HEK293 (cell line): ENCODE data around the gene MIS12.

ENCODE experiments used
- CTCF ChIA-PET: fragments of 350-600 bp; formaldehyde crosslinking; extraction: SDS; loops from one replicate; lab custom pipeline; 2021; ENCODE audit warnings: antibody characterized with exemption; lab: Yijun Ruan, JAX
- POLR2A ChIA-PET: fragments of 300-600 bp; formaldehyde crosslinking; extraction: SDS; loops from one replicate; lab custom pipeline; 2020; ENCODE audit warnings: antibody characterized with exemption, inconsistent platforms; lab: Yijun Ruan, JAX
- H3K27ac ChIP-seq: fragments of 200-500 bp; sonication (Bioruptor generic); 2 replicates; pipeline ENCODE4 v1.5.1; 2014; ENCODE audit warnings: low read depth, low read length, control low read depth, inconsistent platforms; ENCODE audit errors: extremely low read depth
- H3K36me3 ChIP-seq, 2 experiments: fragments of 200-500 bp in 1 of 2; sonication (Bioruptor generic) in 1 of 2; 1 replicate in 1 of 2; 2 replicates in 1 of 2; pipeline ENCODE4 v1.5.1; 2014 to 2017; ENCODE audit warnings: inconsistent platforms in 2 of 2, low read length in 2 of 2; ENCODE audit not compliant: control insufficient read depth in 2 of 2, insufficient read depth in 1 of 2
- H3K4me1 ChIP-seq: fragments of 200-500 bp; sonication (Bioruptor generic); 2 replicates; pipeline ENCODE4 v1.5.1; 2014; ENCODE audit warnings: mild to moderate bottlenecking, low read length, inconsistent platforms; ENCODE audit not compliant: control insufficient read depth, insufficient read depth
- H3K4me3 ChIP-seq: 2 replicates; pipeline ENCODE4 v1.5.1; 2011; ENCODE audit warnings: low read depth, mild to moderate bottlenecking, control low read depth, low read length, moderate library complexity
- H3K9me3 ChIP-seq: fragments of 200-500 bp; sonication (Bioruptor generic); 2 replicates; pipeline ENCODE4 v1.5.1; 2014; ENCODE audit warnings: low read depth, low read length, inconsistent platforms; ENCODE audit not compliant: control insufficient read depth, insufficient read depth
- BCL6B ChIP-seq: fragments of 450-650 bp; formaldehyde crosslinking; IDR thresholded peaks from 2 replicates; pipeline ENCODE4 v1.5.1; 2017; ENCODE audit warnings: missing biosample characterization, missing genetic modification characterization
- HOXA7 ChIP-seq: sonication (generic); formaldehyde crosslinking; IDR thresholded peaks from 2 replicates; pipeline ENCODE4 v1.8.1; 2022; ENCODE audit warnings: missing genetic modification reagents, borderline replicate concordance
- INSM2 ChIP-seq: fragments of 450-650 bp; formaldehyde crosslinking; IDR thresholded peaks from 2 replicates; pipeline ENCODE4 v1.5.1; 2016; ENCODE audit warnings: missing biosample characterization, missing genetic modification characterization
- KLF1 ChIP-seq: fragments of 450-650 bp; formaldehyde crosslinking; IDR thresholded peaks from 2 replicates; pipeline ENCODE4 v1.5.1; 2016; ENCODE audit warnings: missing biosample characterization, missing genetic modification characterization
- KLF10 ChIP-seq: fragments of 450-650 bp; IDR thresholded peaks from 2 replicates; pipeline ENCODE4 v1.5.1; 2018; ENCODE audit warnings: missing biosample characterization, mild to moderate bottlenecking, missing genetic modification characterization
- KLF9 ChIP-seq: fragments of 450-650 bp; formaldehyde crosslinking; IDR thresholded peaks from 2 replicates; pipeline ENCODE4 v1.5.1; 2016; ENCODE audit warnings: missing biosample characterization, missing genetic modification characterization, low read depth
- MEIS1 ChIP-seq: sonication (generic); formaldehyde crosslinking; IDR thresholded peaks from 2 replicates; pipeline ENCODE4 v1.8.1; 2022; ENCODE audit warnings: missing genetic modification reagents, mild to moderate bottlenecking, borderline replicate concordance
- OVOL3 ChIP-seq: fragments of 450-650 bp; formaldehyde crosslinking; IDR thresholded peaks from 2 replicates; pipeline ENCODE4 v1.5.1; 2016; ENCODE audit warnings: missing biosample characterization, missing genetic modification characterization
- SALL2 ChIP-seq: fragments of 450-650 bp; formaldehyde crosslinking; IDR thresholded peaks from 2 replicates; pipeline ENCODE4 v1.5.0; 2017; ENCODE audit warnings: missing biosample characterization, mild to moderate bottlenecking, missing genetic modification characterization, borderline replicate concordance
- ZBTB8A ChIP-seq: fragments of 450-650 bp; formaldehyde crosslinking; IDR thresholded peaks from 2 replicates; pipeline ENCODE4 v1.5.1; 2016; ENCODE audit warnings: missing biosample characterization, missing genetic modification characterization
- ZFHX2 ChIP-seq: fragments of 450-650 bp; formaldehyde crosslinking; conservative IDR thresholded peaks from 2 replicates; pipeline ENCODE4 v1.5.1; 2016; ENCODE audit warnings: missing biosample characterization, missing genetic modification characterization
- ZFP3 ChIP-seq: fragments of 450-650 bp; formaldehyde crosslinking; IDR thresholded peaks from 2 replicates; pipeline ENCODE4 v1.5.1; 2016; ENCODE audit warnings: low read depth, missing biosample characterization, missing genetic modification characterization
- ZFP37 ChIP-seq: fragments of 450-650 bp; formaldehyde crosslinking; IDR thresholded peaks from 2 replicates; pipeline ENCODE4 v1.5.1; 2016; ENCODE audit warnings: missing biosample characterization, missing genetic modification characterization
- ZNF155 ChIP-seq: fragments of 450-650 bp; formaldehyde crosslinking; IDR thresholded peaks from 2 replicates; pipeline ENCODE4 v1.5.1; 2016; ENCODE audit warnings: missing biosample characterization, missing genetic modification characterization
- ZNF266 ChIP-seq: fragments of 450-650 bp; formaldehyde crosslinking; IDR thresholded peaks from 2 replicates; pipeline ENCODE4 v1.5.1; 2016; ENCODE audit warnings: missing biosample characterization, missing genetic modification characterization, low read depth
- ZNF274 ChIP-seq, 2 experiments: fragments of 200-500 bp in 1 of 2; fragments of 450-650 bp in 1 of 2; sonication (Bioruptor generic) in 1 of 2; formaldehyde crosslinking in 1 of 2; IDR thresholded peaks; 2 replicates each; pipeline versions ENCODE4 v1.5.1 to v1.6.1; 2014 to 2016; ENCODE audit warnings: borderline replicate concordance in 1 of 2, inconsistent platforms in 1 of 2, low read length in 1 of 2, missing biosample characterization in 1 of 2, missing genetic modification characterization in 1 of 2
- ZNF311 ChIP-seq: fragments of 450-650 bp; formaldehyde crosslinking; IDR thresholded peaks from 2 replicates; pipeline ENCODE4 v1.5.1; 2017; ENCODE audit warnings: missing biosample characterization, missing genetic modification characterization, borderline replicate concordance
- ZNF341 ChIP-seq: fragments of 450-650 bp; formaldehyde crosslinking; IDR thresholded peaks from 2 replicates; pipeline ENCODE4; 2016; ENCODE audit warnings: low read depth, missing biosample characterization, missing genetic modification characterization
- ZNF398 ChIP-seq: fragments of 450-650 bp; formaldehyde crosslinking; IDR thresholded peaks from 2 replicates; pipeline ENCODE4 v1.5.1; 2017; ENCODE audit warnings: missing biosample characterization, missing genetic modification characterization
- ZNF423 ChIP-seq: fragments of 450-650 bp; formaldehyde crosslinking; IDR thresholded peaks from 2 replicates; pipeline ENCODE4 v1.5.1; 2016; ENCODE audit warnings: missing biosample characterization, missing genetic modification characterization
- ZNF513 ChIP-seq: fragments of 450-650 bp; IDR thresholded peaks from 2 replicates; pipeline ENCODE4 v1.5.1; 2018; ENCODE audit warnings: missing biosample characterization, missing genetic modification characterization
- ZNF514 ChIP-seq: fragments of 450-650 bp; formaldehyde crosslinking; IDR thresholded peaks from 2 replicates; pipeline ENCODE4 v1.5.1; 2016; ENCODE audit warnings: missing biosample characterization, missing genetic modification characterization
- ZNF544 ChIP-seq: fragments of 450-650 bp; formaldehyde crosslinking; IDR thresholded peaks from 2 replicates; pipeline ENCODE4 v1.5.0; 2017; ENCODE audit warnings: missing biosample characterization, missing genetic modification characterization
- ZNF580 ChIP-seq: fragments of 450-650 bp; formaldehyde crosslinking; IDR thresholded peaks from 2 replicates; pipeline ENCODE4 v1.5.1; 2016; ENCODE audit warnings: missing biosample characterization, missing genetic modification characterization
- ZNF623 ChIP-seq: fragments of 450-650 bp; formaldehyde crosslinking; IDR thresholded peaks from 2 replicates; pipeline ENCODE4 v1.5.1; 2016; ENCODE audit warnings: missing biosample characterization, missing genetic modification characterization
- ZNF658 ChIP-seq: fragments of 450-650 bp; formaldehyde crosslinking; IDR thresholded peaks from 2 replicates; pipeline ENCODE4; 2016; ENCODE audit warnings: missing biosample characterization, missing genetic modification characterization
- ZNF664 ChIP-seq: fragments of 450-650 bp; formaldehyde crosslinking; IDR thresholded peaks from 2 replicates; pipeline ENCODE4 v1.5.1; 2016; ENCODE audit warnings: missing biosample characterization, missing genetic modification characterization
- ZNF792 ChIP-seq: fragments of 450-650 bp; formaldehyde crosslinking; IDR thresholded peaks from 2 replicates; pipeline ENCODE4 v1.5.1; 2016; ENCODE audit warnings: missing biosample characterization, missing genetic modification characterization
- ZSCAN16 ChIP-seq: fragments of 450-650 bp; formaldehyde crosslinking; IDR thresholded peaks from 2 replicates; pipeline ENCODE4 v1.5.1; 2016; ENCODE audit warnings: missing biosample characterization, missing genetic modification characterization
- ZSCAN4 ChIP-seq: fragments of 450-650 bp; formaldehyde crosslinking; IDR thresholded peaks from 2 replicates; pipeline ENCODE4 v1.5.1; 2017; ENCODE audit warnings: missing biosample characterization, missing genetic modification characterization

MIS12 gene

GRCh38 chr17:5438716-5439445 is 47.5 kb upstream of the MIS12 start, which contains the start of gene C1QBP:
C1QBP (minus strand) TSS chr17:5439155; CDS start chr17:5439073, 82 bp downstream.
- Histone ChIP-seq H3K9me3 (no peaks in the 10 kb centered on the region), H3K4me3 (peak within 1 kb of the TSS; percentile 90), H3K4me1 (no peaks in the 10 kb centered on the region), H3K27ac (peak within 1 kb of the TSS; percentile 94), H3K36me3 (peaks cover 31 to 67% of the 10 kb centered on the region in 2 experiments)
- ChIA-PET CTCF (interaction anchor here (0.6 to 3.7 kb wide), 48 partner anchors 8 to 1649 kb away, joined by 3 to 26 read pairs (median 4); partner anchors contain the start of genes DHX33, ENO3, NUP88 and RPAIN), POLR2A (interaction anchor here (0.6 to 1.4 kb wide), 12 partner anchors 8 to 247 kb away, joined by 3 to 7 read pairs (median 4); partner anchors contain the start of genes DHX33, NUP88, RPAIN and ZNF594)
- no peak for TF ChIP-seq ZFHX2
- TF ChIP-seq ZNF580 (tag by site-specific recombination) = 0 out of 2 replicates have a peak, but pooled peaks have one; percentile 8
- peak; percentile 49; the same call in 1 of the 2 replicates for TF ChIP-seq KLF9 (tag by site-specific recombination)
- no peak for TF ChIP-seq ZSCAN16 (tag by site-specific recombination)
- TF ChIP-seq ZNF274 (IDR thresholded peaks at IDR 0.05; ENCODE audit: low read length) = no peak
- no peak for TF ChIP-seq ZNF274 (tag by site-specific recombination; IDR thresholded peaks at IDR 0.05; ENCODE audit: borderline replicate concordance)
- TF ChIP-seq ZBTB8A (tag by site-specific recombination) = 0 out of 2 replicates have a peak, but pooled peaks have one; percentile 29
- TF ChIP-seq SALL2 (tag by site-specific recombination) = no peak
- no peak for TF ChIP-seq ZNF544
- 0 out of 2 replicates have a peak, but pooled peaks have one; percentile 68 for TF ChIP-seq HOXA7 (CRISPR knock-in tag)
- TF ChIP-seq OVOL3 (tag by site-specific recombination) = no peak
- no peak for TF ChIP-seq ZSCAN4 (tag by site-specific recombination)
- no peak for TF ChIP-seq ZNF514 (tag by site-specific recombination)
- TF ChIP-seq ZNF792 (tag by site-specific recombination) = no peak
- TF ChIP-seq ZNF658 (tag by site-specific recombination) = no peak
- no peak for TF ChIP-seq ZNF398 (tag by site-specific recombination)
- no peak for TF ChIP-seq ZNF266 (tag by site-specific recombination)
- no peak for TF ChIP-seq ZNF623 (tag by site-specific recombination)
- peak; percentile 32; the same call in 1 of the 2 replicates for TF ChIP-seq ZNF341 (tag by site-specific recombination)
- TF ChIP-seq ZNF155 (tag by site-specific recombination) = no peak
- TF ChIP-seq ZNF513 = no peak
- no peak for TF ChIP-seq KLF1 (tag by site-specific recombination)
- no peak for TF ChIP-seq ZFP3
- TF ChIP-seq ZNF664 (tag by site-specific recombination) = no peak
- TF ChIP-seq ZNF311 (tag by site-specific recombination) = no peak
- TF ChIP-seq MEIS1 (CRISPR knock-in tag) = no peak
- TF ChIP-seq KLF10 = peak; percentile 59; the same call in 1 of the 2 replicates
- no peak for TF ChIP-seq ZFP37 (tag by site-specific recombination)
- TF ChIP-seq BCL6B = no peak
- TF ChIP-seq ZNF423 (tag by site-specific recombination) = no peak
- TF ChIP-seq INSM2 = no peak
